ENCODE measurements around the gene ARHGAP24. TPM values are rescaled to one million over a fixed set of nuclear protein-coding genes. Genes with fewer than 3 reads are reported as not detected.

The ARHGAP24 gene
- total RNA-seq, 2 experiments from 2014 or later, result 0.30 to 0.53 TPM

DNA sequence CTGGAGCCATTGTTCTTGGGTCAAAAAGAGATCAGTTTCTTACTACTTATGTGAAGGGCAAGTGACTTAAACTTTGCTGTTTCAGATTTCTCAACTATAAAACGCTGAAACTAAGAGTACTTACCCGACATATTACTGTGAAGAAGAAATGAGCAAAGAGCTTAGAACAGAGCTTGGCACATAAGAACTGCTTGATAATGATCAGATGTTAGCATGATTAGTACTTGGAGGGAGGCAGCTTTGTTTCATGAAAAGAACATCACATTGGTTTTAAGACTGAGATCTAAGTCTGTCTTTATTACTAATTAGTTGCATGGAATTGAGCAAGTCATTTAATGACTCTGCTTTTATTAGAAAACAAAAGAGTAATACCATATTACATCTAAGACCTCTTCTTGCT, 169.1 kb downstream of the ARHGAP24 start:
- no peaks in the 10 kb centered on the region for H3K36me3 Mint-ChIP-seq (ENCODE audit: low read depth)
- TF ChIP-seq, protein P1, sequence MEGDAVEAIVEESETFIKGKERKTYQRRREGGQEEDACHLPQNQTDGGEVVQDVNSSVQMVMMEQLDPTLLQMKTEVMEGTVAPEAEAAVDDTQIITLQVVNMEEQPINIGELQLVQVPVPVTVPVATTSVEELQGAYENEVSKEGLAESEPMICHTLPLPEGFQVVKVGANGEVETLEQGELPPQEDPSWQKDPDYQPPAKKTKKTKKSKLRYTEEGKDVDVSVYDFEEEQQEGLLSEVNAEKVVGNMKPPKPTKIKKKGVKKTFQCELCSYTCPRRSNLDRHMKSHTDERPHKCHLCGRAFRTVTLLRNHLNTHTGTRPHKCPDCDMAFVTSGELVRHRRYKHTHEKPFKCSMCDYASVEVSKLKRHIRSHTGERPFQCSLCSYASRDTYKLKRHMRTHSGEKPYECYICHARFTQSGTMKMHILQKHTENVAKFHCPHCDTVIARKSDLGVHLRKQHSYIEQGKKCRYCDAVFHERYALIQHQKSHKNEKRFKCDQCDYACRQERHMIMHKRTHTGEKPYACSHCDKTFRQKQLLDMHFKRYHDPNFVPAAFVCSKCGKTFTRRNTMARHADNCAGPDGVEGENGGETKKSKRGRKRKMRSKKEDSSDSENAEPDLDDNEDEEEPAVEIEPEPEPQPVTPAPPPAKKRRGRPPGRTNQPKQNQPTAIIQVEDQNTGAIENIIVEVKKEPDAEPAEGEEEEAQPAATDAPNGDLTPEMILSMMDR (IDR thresholded peaks at IDR 0.05), result no peak
- CTCF ChIA-PET, result no interaction called here
- Histone ChIP-seq H3K9me3 (ENCODE audit: control insufficient read depth in 1 of 2, insufficient read depth in 1 of 2, low read length in 2 of 2) (no peaks in the 10 kb centered on the region), H3K27me3 (ENCODE audit: control insufficient read depth in 1 of 2, insufficient read depth in 2 of 2, low read length in 2 of 2) (no peaks in the 10 kb centered on the region), H3K4me3 (ENCODE audit: low read length) (no peak overlapping the region), H3K36me3 (ENCODE audit: insufficient read depth, low read length) (no peaks in the 10 kb centered on the region), H3K4me1 (ENCODE audit: insufficient read depth, low read length) (no peaks in the 10 kb centered on the region), H3K27ac (ENCODE audit: low read depth in 1 of 2, low read length in 2 of 2) (no peak overlapping the region)
- H3K4me1 Mint-ChIP-seq (ENCODE audit: low read depth), result no peaks in the 10 kb centered on the region
- no peaks in the 10 kb centered on the region for H3K9me3 Mint-ChIP-seq
- no peak overlapping the region for H3K27ac Mint-ChIP-seq
- intact Hi-C loops (cut with DNase I, micrococcal nuclease), result no loop called here
- H3K4me3 Mint-ChIP-seq, result no peak overlapping the region
- DNase-seq (no peak), ATAC-seq (ENCODE audit: poor library complexity) (no peak)
- no peaks in the 10 kb centered on the region for H3K27me3 Mint-ChIP-seq
- POLR2A ChIA-PET, result no interaction called here

DNA sequence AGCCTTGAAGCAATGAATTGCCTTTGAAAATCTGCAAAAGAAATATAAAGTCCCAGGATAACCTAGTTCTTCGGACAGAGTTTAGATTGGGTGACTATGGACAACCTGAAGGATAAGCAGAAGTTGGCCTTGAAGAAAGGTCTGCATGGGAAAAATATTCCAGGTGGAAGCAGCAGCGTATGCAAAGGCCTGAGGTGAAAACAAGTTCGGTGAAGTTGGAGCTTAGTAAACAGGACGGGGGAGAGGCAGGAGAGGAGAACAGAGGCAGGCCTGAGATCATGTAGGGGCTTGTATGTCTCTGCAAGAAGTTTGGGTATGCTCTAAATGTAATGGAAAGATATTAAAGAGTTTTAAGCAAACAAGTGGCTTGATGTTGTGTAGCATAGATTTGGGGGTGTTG, 176.0 kb downstream of the ARHGAP24 start:
- POLR2A ChIA-PET, result no interaction called here
- TF ChIP-seq, protein P1 (IDR thresholded peaks at IDR 0.05), result no peak
- Histone ChIP-seq H3K27me3 (ENCODE audit: control insufficient read depth in 1 of 2, insufficient read depth in 2 of 2, low read length in 2 of 2) (no peaks in the 10 kb centered on the region), H3K9me3 (ENCODE audit: control insufficient read depth in 1 of 2, insufficient read depth in 1 of 2, low read length in 2 of 2) (no peaks in the 10 kb centered on the region), H3K4me1 (ENCODE audit: insufficient read depth, low read length) (no peaks in the 10 kb centered on the region), H3K4me3 (ENCODE audit: low read length) (no peak overlapping the region), H3K36me3 (ENCODE audit: insufficient read depth, low read length) (no peaks in the 10 kb centered on the region), H3K27ac (ENCODE audit: low read depth in 1 of 2, low read length in 2 of 2) (no peak overlapping the region)
- Mint-ChIP-seq H3K4me3 (no peak overlapping the region), H3K27me3 (no peaks in the 10 kb centered on the region), H3K9me3 (peaks cover 3% of the 10 kb centered on the region), H3K36me3 (ENCODE audit: low read depth) (no peaks in the 10 kb centered on the region), H3K4me1 (ENCODE audit: low read depth) (no peaks in the 10 kb centered on the region), H3K27ac (no peak overlapping the region)
- DNase-seq (no peak), ATAC-seq (ENCODE audit: poor library complexity) (no peak)
- intact Hi-C loops (cut with DNase I, micrococcal nuclease), result no loop called here
- CTCF ChIA-PET, result no interaction called here

DNA sequence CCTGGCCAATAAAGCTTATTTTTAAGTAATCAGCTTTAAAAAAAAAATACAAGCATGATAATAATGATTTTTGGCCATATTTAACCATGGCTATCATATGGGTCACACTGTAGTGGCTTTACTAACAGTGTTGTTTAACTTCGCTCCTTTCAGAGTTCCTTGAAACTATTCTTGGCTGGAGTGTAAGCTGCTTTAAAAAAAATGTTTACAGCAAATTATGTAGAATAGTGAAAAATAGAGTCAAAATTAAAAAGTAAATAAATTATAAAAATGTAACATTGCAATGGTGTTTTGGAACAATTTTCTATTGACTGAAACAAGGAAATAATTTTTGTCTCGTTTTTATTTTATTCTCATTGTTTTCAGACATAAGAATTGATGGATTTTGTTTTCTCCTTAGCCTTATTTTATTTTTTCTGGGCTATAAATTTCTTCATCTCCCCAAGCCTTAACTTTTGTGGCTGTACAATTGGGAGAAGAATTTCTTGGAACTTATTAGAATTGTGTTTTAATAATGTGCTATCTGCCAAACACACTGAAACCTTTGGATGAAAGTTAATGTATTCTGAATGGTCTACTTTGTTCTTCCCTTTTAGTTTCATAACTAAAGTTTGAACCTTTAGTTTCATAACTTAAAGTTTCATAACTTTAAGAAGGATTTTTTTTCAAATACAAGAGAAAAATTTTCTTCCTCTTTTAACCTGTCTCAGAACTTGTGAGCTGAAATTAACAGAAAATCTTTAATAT, 182.0 kb downstream of the ARHGAP24 start:
- POLR2A ChIA-PET, result no interaction called here
- Histone ChIP-seq H3K36me3 (ENCODE audit: insufficient read depth, low read length) (no peaks in the 10 kb centered on the region), H3K27ac (ENCODE audit: low read depth in 1 of 2, low read length in 2 of 2) (no peak overlapping the region), H3K4me1 (ENCODE audit: insufficient read depth, low read length) (no peaks in the 10 kb centered on the region), H3K9me3 (ENCODE audit: control insufficient read depth in 1 of 2, insufficient read depth in 1 of 2, low read length in 2 of 2) (peaks cover 0 to 5% of the 10 kb centered on the region in 2 experiments), H3K4me3 (ENCODE audit: low read length) (no peak overlapping the region), H3K27me3 (ENCODE audit: control insufficient read depth in 1 of 2, insufficient read depth in 2 of 2, low read length in 2 of 2) (no peaks in the 10 kb centered on the region)
- ATAC-seq (ENCODE audit: poor library complexity) (no peak), DNase-seq (no peak)
- Mint-ChIP-seq H3K4me3 (no peak overlapping the region), H3K36me3 (ENCODE audit: low read depth) (no peaks in the 10 kb centered on the region), H3K4me1 (ENCODE audit: low read depth) (no peaks in the 10 kb centered on the region), H3K27ac (no peak overlapping the region), H3K9me3 (no peaks in the 10 kb centered on the region), H3K27me3 (no peaks in the 10 kb centered on the region)
- CTCF ChIA-PET, result no interaction called here
- intact Hi-C loops (cut with DNase I, micrococcal nuclease), result no loop called here
- TF ChIP-seq, protein P1 (IDR thresholded peaks at IDR 0.05), result no peak

Measured in CD4-positive, alpha-beta T cell (primary cell).